GM21423 (cell line): ENCODE measurements around the gene DPM3.

Experiments used
- ATAC-seq: cut with Tn5 transposase; IDR thresholded peaks from one replicate; pipeline ENCODE4 v1.9.1; 2021; ENCODE audit warnings: mild to moderate bottlenecking, moderate library complexity; ENCODE audit not compliant: unreplicated experiment

Gene DPM3

DNA sequence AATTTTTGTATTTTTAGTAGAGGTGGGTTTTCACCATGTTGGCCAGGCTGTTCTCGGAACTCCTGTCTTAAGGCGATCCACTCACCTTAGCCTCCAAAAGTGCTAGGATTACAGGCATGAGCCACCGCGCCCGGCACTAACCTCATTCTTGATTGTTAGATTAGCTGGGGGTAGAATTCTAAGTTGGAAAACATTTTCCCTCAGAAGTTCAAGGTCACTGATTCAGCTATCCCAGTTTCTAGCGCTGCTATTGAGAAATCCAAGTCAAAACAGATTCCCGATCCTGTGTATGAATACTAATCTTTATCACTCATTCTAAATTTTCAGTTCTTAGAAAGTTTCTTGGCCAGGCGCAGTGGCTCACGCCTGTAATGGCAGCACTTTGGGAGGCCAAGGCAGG lies 37.0 kb downstream of the DPM3 start:
- ATAC-seq = no peak

DNA sequence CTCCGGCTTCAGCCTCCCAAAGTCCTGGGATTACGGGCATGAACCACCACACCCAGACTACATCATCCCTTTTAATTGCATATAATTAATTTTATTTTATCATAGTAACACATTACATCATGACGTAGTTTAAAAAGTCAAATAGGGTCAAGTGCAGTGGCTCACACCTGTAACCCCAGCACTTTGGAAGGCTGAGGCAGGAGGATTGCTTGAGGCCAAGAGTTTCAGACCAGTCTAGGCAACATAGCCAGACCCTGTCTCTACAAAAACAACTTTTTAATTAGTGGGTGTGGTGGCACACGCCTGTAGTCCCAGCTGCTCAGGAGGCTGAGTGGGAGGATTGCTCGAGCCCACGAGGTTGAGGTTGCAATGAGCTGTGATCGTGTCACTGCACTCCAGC lies 41.0 kb downstream of the DPM3 start:
- no peak for ATAC-seq

DNA sequence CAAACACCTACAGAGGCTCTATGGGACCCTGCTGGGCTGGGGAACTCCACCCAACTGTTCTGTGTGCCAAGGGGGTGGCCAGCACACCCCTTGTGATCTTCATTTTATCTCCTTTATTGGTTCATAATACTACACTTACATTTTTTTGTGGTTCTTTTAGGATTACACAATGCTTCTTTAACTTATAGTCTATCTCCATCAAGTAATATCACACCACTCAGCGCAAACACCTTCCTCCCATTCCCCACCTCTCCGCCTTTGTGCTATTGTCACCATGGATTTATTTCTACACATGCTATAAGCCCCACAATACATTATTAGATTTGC lies 45.7 kb downstream of the DPM3 start:
- ATAC-seq = no peak

DNA sequence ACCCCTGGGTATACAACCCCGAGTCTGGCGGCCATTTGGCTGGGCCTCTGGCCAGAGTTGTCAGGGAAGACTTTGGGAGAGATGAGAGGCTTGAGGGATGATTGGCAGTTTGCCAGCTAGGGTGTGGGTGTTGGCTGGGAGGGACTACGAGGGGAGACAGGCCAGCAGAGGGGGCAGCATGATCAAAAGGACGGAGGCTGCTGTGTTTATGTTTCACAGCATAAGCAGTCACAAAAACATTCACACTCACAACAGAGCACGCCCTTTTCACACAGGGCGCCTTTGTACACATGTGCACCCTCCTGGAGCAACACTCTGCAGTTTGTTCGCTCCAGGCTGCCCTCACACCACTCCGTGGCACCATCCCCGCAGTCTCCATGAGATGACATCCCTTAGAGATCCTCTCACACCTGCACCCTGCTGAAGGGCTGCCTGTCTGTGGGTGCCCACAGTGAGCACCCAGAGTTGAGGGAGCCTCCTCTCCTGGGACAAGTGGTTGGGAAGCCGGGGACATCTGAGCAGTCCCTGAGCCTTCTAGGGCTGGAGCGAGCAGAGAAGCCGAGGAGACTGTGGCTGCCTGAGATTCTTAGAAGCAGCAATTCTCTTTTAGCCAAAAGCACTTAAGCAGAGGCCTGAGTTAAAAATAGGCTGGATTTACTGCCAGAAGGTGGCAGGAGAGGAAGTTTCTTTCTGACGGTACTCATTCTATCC lies 46.3 kb downstream of the DPM3 start:
- ATAC-seq = no peak

DNA sequence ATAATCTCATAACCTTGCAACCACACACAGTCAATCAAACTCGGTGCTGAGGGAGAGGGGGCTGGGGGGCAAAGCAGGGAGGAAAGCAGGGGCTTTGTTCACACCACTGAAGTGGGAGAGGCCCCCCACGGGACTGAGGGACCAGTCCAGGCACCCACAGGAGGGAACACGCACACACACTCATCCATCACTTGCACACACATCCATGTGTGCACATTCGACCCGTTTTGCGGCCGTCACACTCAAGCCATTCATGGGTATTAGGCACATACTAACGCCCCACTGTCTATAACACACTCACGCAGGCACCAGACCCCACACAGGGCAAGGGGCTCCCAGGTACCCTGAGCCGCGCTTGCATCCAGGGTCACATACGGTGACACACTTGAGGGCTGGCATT lies 47.7 kb downstream of the DPM3 start:
- ATAC-seq = no peak

DNA sequence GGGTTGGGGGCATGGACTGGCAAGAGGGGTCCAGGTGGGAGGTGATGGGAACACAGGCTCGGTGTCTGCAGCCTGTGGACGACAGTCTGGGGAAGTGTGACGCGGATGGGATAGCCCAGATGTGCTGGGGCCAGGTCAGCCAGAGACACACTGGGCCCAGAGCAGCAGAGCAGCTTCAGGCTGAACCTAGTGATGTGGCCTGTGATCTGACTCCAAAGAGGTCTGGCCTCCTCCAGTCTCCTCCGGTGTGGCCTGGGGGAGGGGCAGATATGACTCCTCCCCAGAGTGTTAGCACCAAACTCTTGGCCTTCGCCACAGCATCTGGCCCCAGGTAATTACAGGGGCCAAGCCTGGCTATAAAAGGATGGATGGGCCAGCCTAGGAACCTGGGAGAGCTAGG lies 48.2 kb downstream of the DPM3 start:
- no peak for ATAC-seq

DNA sequence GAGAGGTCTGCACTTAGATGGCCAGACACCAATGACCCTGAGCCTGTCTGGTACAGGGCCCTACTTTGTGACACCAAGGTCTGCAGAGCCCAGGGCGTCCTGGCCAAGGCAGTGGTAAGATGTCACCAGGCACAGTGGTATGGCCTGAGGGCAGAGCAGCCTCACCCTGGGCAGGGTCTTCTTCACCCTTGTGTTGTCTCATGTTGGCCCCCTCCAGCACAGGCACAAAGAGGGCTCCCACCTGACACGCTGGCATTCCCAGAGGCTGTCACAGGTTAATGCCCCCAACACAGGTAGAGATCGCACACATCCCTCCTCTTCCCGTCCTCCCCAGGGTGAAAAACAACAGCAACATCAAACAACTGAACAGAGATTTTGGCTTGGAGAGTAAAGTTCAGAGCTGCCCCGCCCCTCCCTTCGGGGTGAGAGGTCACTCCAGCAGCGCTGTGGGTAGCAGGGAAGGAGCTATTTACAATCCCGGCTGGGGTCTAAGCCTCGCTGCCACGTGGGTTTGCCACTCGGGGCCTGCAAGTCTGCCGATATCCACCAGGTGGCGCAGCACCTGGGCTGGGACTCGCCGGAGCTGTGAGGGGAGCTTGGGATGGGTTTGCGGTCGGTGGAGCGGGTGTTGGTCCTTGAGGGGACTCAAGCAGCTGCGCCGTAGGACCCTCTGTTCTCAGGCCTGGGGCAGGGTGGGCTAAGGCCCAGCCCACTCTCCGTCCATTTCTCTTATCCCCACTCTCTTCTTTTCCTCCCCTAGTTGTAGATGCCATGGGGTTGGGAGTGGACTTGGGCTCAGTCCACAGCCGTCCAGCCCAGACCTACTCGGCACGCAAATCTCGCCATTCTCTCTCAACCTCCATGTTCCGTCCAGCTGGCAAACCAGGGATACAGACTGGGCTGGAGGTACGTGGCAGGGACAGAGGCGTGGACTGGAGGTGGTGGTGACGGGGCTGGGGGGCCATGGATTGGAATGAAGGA lies 49.0 kb downstream of the DPM3 start:
- ATAC-seq = no peak
